ENCODE measurements around the gene PPIF.

Gene PPIF

DNA sequence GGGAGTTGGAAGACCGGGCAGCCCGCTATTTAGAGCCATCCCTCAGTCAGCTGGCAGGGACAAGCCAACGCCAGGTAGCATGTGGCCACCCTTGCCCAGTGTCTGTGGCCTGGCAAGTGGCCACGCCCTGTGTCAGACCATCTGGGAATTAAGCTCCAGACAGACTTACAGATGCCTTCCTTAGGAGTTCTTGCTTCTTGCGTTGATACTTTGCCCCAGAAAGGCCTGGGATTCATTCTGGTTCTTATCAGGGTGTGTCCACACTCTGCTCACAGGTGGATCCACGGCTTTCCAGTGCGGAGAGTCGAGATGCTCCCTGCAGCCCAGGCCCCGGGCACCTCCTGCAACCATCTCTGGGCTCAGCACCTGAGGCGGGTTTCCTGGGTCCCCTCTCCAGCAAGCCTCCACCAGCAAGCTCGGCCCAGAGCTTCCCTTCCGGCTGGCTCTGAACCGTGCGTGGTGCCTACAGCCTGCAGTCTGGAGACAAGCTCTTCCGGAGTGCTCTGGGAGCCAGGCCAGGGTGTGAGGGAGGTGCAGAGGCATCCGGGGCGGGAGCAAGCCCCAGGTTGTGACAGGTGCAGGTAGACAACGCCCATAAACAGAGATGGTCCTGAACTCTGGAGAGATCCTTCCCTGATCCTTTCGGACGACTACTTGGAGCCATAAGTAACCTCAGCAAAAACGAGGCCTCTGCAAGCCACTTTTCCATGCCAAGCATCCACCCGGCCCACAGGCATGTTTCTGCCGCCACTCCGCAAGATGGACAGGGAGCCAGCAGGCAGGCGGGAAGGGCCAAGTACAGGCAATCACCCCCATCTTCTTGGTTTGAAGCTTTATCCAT, 32.3 kb upstream of the PPIF start:
- DNase-seq, result no peak

DNA sequence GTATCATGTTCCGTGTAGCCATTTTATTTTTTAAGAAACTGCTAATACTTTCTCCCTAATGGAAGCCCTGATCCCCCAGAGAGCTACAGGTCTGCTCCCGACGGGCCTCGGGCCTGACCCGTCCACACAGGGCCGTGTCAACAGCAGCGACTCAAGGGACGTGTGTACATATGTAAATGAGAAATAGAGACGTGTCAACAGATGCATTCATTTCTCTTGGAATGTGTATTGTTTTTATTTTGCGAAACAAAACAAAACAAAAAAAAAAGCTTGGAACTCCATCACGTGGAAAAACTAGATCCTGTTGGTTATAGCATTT, 31.7 kb upstream of the PPIF start:
- DNase-seq, result no peak

GRCh38 chr10:79316671-79317431, 30.4 kb upstream of the PPIF start:
- DNase-seq, result no peak

DNA sequence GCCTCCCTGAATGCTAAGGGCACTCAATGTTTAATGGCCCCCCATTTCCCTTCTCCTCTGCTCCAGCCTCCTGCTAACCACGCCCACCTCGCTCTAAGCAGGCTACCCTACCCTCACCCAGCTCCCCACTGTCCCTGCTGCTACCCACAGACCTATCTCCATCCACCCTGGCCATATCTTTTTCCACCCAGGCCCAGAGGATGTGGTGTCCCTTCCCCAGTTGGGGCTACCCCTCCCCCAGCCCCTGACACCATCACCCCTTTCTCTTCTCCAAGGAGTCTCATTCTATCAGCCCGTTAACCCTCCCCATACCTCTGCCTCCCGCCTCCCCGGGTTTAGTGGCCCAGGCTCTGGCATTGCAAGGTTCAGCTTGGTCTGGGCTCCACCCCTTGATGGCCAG, 28.9 kb upstream of the PPIF start:
- no peak for DNase-seq

- peak; percentile 52 for DNase-seq
These were observed 28.0 kb upstream of the PPIF start for GRCh38 chr10:79319115-79319771.

- peak; percentile 25 for DNase-seq
These were observed 27.0 kb upstream of the PPIF start for GRCh38 chr10:79320316-79320715.

DNA sequence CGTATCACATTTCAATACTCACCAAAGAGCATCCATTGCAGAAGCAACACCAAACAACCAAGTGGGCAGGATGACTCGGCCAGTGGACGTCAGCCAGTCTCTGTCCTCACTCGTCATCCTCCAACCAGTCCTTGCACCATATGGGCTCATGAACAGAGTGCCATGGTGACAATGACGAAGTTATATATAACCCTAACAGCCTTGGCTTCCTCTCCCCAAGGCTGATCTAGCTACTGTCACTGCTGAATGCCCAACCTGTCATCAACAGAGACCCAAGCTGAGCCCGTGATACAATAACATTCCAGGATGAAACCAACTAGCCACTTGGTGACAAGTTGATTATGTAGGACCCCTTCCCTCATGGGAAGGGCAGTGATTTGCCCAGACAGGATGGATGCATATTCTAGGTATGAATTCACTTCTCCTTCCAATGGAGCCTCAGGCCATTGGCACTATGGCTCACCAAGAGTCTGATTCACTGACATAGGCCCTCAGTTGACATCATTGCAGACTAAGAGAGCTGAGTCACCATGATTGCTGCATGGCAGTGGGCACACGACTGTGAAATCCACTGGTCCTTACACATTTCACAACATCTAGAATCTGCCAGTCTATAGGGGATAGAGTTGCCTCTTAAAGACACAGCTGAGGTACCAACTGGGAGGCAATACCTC, 26.3 kb upstream of the PPIF start:
- peak; percentile 99 for DNase-seq

GRCh38 chr10:79321494-79321882, 25.8 kb upstream of the PPIF start:
- DNase-seq, result no peak

DNA sequence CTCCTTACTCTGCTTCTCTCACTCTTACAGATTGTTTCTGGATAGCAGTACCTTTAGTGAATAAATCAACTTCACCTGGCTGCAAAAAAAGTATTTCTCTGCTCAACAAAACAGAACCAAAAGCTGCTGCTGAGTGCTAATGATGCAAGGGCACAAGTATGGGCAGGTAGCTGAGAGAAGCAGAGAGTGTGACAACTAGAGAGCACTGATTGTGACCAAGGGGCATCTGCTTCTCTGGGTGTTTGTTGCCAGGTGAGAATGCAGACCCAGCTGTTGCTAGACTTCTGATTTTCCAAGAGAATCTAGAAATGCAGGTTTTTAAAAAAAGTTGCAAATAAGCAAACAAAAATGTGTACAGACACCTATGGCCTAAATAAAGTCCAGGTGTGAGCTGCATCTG, 25.3 kb upstream of the PPIF start:
- no peak for DNase-seq

GRCh38 chr10:79322616-79323543, 24.4 kb upstream of the PPIF start:
- peak; percentile 64 for DNase-seq

- DNase-seq, result no peak
These were observed 23.7 kb upstream of the PPIF start for GRCh38 chr10:79323602-79324001.

GRCh38 chr10:79324032-79324695, 23.1 kb upstream of the PPIF start:
- no peak for DNase-seq

GRCh38 chr10:79326361-79327089, 20.7 kb upstream of the PPIF start:
- DNase-seq, result no peak

DNA sequence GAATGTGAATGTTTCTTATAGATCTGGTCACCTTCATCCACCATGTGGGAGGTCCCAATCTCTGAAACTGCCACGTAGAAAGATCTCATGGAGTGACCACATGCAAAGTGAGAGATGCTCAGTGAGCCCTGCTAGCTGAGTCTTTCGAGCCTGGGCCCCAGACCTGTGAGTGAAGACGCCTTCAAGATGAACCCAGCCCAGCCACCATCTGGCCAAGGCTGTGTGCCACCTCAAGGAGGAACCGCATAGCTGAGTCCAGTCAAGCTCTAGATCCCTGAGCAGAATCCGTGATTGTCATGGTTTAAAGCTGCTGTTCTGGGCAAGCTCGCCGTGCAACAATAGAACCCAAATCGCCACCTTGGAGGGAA, 20.2 kb upstream of the PPIF start:
- DNase-seq, result no peak

GRCh38 chr10:79328147-79328701, 19.0 kb upstream of the PPIF start:
- DNase-seq, result no peak

DNA sequence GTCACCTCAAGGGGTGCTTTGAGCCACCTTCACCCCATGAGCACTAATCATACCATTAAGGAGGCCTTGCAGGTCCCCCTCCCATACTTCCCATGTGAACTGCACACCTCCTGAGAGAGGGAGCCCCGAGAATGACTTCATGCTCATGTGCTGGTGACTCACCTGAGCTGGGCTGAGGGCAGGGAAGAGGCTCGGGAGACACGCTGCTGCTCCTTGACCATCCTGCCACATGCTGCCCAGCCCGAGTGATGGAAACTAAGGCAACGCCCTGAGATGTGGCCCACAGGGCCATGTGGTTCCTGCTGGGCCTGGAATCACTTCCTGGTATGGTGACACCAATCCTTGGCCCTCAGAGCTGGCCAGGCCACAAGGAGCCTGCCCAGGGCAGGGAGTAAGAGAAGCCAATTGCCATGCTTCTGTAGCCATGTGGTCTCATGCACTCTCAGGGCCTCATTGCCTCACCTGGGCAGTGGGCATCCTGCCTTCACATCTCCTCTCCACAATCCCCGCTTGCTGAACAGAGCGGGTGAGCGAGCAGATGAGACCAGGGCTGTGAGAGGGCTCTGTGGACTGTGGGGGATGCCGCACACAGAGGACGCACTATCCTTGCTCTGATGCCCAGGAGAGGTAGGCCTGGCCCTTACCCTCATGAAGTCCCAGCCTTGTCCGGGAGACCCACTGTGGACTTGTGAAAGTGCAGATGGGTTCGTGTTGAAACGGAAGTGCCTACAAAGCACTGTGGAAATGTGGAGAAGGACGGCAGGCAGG, 18.3 kb upstream of the PPIF start:
- DNase-seq, result peak; percentile 71

GRCh38 chr10:79329529-79329928, 17.7 kb upstream of the PPIF start:
- DNase-seq, result no peak

- DNase-seq, result peak; percentile 13
These were observed 16.0 kb upstream of the PPIF start for GRCh38 chr10:79331226-79331625.

- DNase-seq, result peak; percentile 99
These were observed 15.6 kb upstream of the PPIF start for GRCh38 chr10:79331709-79332108.

All from inflammatory macrophage treated with lipopolysaccharide for 4 hours (primary cell).